NT2/D1 (cell line): ENCODE data around the gene SCARB1.

ENCODE experiments used
- SUZ12 ChIP-seq: IDR thresholded peaks from 2 replicates; pipeline ENCODE4 v1.6.1; 2011; ENCODE audit not compliant: insufficient read length, insufficient read depth; ENCODE audit errors: extremely low read depth
- ZNF274 ChIP-seq: IDR thresholded peaks from 2 replicates; pipeline ENCODE4 v1.6.1; 2011; ENCODE audit warnings: mild to moderate bottlenecking, low read depth, low read length

GRCh38 chr12:124744659-124745464 lies 118.8 kb downstream of the SCARB1 start:
- TF ChIP-seq SUZ12 = no peak
- no peak for TF ChIP-seq ZNF274
